Neural progenitor cell (in vitro differentiated cells): ENCODE results near the gene SPATA6L.

ENCODE experiments used
- EZH2 ChIP-seq: fragments of 200-600 bp; sonication (generic); IDR thresholded peaks from 2 replicates; pipeline ENCODE4 v1.6.1; 2017; ENCODE audit warnings: antibody characterized with exemption, mild to moderate bottlenecking, moderate library complexity
- EZH2phosphoT487 ChIP-seq: fragments of 200-600 bp; sonication (generic); IDR thresholded peaks from 2 replicates; pipeline ENCODE4 v1.6.1; 2017; ENCODE audit warnings: antibody characterized with exemption
- TF ChIP-seq, protein P1 (sequence below): fragments of 200-600 bp; sonication (generic); IDR thresholded peaks from 2 replicates; pipeline ENCODE4 v1.5.1; 2017; ENCODE audit warnings: antibody characterized with exemption, mild to moderate bottlenecking

DNA sequence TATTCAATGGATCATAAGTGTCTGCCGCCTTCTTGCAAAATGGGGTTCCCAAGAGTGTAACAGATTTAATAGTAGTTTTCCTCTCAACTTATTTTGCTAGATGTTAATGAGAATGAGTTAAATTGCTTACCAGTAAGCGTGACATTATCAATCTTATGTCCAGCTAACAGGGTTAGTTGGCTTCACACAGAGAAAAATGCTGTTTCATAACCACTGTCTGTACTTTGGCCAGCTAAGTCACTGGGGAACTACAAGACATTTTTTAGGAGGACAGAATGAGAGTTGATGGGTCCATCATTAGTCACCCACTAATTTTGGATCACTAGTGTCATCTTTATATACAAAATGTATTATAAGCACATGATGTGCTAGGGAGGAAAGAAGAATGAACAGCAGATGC, 14.5 kb upstream of the SPATA6L start:
- TF ChIP-seq, protein P1, sequence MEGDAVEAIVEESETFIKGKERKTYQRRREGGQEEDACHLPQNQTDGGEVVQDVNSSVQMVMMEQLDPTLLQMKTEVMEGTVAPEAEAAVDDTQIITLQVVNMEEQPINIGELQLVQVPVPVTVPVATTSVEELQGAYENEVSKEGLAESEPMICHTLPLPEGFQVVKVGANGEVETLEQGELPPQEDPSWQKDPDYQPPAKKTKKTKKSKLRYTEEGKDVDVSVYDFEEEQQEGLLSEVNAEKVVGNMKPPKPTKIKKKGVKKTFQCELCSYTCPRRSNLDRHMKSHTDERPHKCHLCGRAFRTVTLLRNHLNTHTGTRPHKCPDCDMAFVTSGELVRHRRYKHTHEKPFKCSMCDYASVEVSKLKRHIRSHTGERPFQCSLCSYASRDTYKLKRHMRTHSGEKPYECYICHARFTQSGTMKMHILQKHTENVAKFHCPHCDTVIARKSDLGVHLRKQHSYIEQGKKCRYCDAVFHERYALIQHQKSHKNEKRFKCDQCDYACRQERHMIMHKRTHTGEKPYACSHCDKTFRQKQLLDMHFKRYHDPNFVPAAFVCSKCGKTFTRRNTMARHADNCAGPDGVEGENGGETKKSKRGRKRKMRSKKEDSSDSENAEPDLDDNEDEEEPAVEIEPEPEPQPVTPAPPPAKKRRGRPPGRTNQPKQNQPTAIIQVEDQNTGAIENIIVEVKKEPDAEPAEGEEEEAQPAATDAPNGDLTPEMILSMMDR, result no peak
- TF ChIP-seq EZH2phosphoT487, result no peak
- TF ChIP-seq EZH2, result no peak
